Brain microvascular endothelial cell (primary cell): ENCODE data around the gene ABCA9.
"Not testable (repeated sequence)": the region's sequence is repeated elsewhere in the genome, so short reads cannot be mapped to it uniquely, and the experiment has no call there.

Source experiments
- DNase-seq: peaks from one replicate; pipeline ENCODE4 v3.0.0-alpha.2; 2020
- H3K27ac ChIP-seq: fragments of 250-450 bp; sonication (Bioruptor Pico); 2 replicates; pipeline ENCODE4 v1.5.1; 2020; ENCODE audit warnings: mild to moderate bottlenecking, moderate library complexity
- H3K27me3 ChIP-seq: fragments of 250-450 bp; sonication (Bioruptor Pico); replicated peaks from 2 replicates; pipeline ENCODE4 v1.5.1; 2020; ENCODE audit warnings: mild to moderate bottlenecking
- H3K36me3 ChIP-seq: fragments of 250-450 bp; sonication (Bioruptor Pico); replicated peaks from 2 replicates; pipeline ENCODE4 v1.5.1; 2020; ENCODE audit warnings: mild to moderate bottlenecking
- H3K4me3 ChIP-seq: 2 replicates; pipeline ENCODE4 v1.5.1; 2011; ENCODE audit warnings: low read depth, mild to moderate bottlenecking, control low read depth, low read length, moderate library complexity
- in situ Hi-C: cut with HindIII; loops from 2 replicates; pipeline ENCODE4 v1.10.0; 2017; ENCODE audit warnings: low sequenced_read_pairs, low pct_ligation_motif_present
- TF ChIP-seq, protein P1 (sequence below): IDR thresholded peaks from 2 replicates; pipeline ENCODE4 v1.5.1; 2011; ENCODE audit warnings: low read depth, mild to moderate bottlenecking, moderate library complexity, low read length, control low read depth, inconsistent platforms; ENCODE audit errors: missing control alignments

The ABCA9 gene

DNA sequence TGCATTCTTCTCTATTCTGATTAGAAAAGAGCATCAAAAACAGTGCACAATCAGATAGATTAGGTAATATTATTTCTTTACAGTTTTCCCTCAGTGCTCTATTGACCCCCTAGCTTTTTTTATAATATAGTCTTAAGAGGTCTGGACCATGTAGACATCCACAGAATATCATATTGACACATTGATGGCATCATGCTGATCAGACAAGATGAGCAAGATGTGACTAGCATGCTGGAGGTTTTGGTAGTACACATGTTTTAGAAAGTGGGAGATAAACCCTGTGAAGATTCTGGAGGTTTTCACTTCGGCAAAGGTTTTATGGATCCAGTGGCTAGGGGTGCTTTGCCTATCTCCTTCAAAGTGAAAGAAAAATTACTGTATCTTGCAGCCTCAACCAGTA lies 102.8 kb downstream of the ABCA9 start:
- Histone ChIP-seq H3K36me3 (no peaks in the 10 kb centered on the region), H3K4me3 (no peak overlapping the region), H3K27ac (no peak overlapping the region), H3K27me3 (no peaks in the 10 kb centered on the region)
- TF ChIP-seq, protein P1, sequence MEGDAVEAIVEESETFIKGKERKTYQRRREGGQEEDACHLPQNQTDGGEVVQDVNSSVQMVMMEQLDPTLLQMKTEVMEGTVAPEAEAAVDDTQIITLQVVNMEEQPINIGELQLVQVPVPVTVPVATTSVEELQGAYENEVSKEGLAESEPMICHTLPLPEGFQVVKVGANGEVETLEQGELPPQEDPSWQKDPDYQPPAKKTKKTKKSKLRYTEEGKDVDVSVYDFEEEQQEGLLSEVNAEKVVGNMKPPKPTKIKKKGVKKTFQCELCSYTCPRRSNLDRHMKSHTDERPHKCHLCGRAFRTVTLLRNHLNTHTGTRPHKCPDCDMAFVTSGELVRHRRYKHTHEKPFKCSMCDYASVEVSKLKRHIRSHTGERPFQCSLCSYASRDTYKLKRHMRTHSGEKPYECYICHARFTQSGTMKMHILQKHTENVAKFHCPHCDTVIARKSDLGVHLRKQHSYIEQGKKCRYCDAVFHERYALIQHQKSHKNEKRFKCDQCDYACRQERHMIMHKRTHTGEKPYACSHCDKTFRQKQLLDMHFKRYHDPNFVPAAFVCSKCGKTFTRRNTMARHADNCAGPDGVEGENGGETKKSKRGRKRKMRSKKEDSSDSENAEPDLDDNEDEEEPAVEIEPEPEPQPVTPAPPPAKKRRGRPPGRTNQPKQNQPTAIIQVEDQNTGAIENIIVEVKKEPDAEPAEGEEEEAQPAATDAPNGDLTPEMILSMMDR, result no peak
- in situ Hi-C loops, result no loop called here
- no peak for DNase-seq

DNA sequence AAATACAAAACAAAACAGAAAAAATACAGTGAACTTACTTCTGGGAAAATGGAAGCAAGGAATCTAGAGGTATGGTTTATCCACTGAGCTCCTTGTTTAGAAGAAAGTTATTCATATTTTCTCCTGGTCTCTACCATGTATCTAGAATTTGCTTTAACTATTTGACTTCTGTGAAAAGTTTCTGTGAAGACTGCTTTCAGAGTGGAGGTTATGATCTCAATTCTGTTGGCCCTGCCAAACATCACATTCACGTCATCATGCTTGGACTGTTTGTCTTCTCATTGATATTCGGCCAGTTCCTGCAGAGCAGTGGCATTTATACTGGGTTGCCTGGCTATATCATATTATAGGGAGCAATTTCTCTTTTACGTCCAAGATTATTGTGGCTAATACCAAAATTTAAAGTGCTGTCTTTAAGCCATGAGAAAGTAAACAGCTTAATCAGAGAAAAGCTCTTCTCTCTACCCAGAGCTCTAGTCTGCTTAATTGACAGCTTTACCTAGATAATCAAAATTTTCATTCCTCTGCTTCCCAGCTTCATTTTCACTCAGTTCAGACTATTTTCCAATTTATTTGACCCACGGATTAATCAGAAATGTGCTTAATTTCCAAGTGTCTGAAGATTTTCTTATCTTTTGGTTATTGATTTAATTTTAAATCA lies 105.4 kb downstream of the ABCA9 start, which contains the start of gene ABCA8:
ABCA8 (minus strand) TSS at position 212 of the 661 bp plus-strand sequence. CDS start 13,358 bp downstream, outside the sequence.
- DNase-seq, result peak; percentile 86
- Histone ChIP-seq H3K36me3 (no peaks in the 10 kb centered on the region), H3K4me3 (peak within 1 kb of the TSS; percentile 43), H3K27me3 (no peaks in the 10 kb centered on the region), H3K27ac (peak within 1 kb of the TSS; percentile 73)
- in situ Hi-C loops, result no loop called here
- TF ChIP-seq, protein P1, result no peak

DNA sequence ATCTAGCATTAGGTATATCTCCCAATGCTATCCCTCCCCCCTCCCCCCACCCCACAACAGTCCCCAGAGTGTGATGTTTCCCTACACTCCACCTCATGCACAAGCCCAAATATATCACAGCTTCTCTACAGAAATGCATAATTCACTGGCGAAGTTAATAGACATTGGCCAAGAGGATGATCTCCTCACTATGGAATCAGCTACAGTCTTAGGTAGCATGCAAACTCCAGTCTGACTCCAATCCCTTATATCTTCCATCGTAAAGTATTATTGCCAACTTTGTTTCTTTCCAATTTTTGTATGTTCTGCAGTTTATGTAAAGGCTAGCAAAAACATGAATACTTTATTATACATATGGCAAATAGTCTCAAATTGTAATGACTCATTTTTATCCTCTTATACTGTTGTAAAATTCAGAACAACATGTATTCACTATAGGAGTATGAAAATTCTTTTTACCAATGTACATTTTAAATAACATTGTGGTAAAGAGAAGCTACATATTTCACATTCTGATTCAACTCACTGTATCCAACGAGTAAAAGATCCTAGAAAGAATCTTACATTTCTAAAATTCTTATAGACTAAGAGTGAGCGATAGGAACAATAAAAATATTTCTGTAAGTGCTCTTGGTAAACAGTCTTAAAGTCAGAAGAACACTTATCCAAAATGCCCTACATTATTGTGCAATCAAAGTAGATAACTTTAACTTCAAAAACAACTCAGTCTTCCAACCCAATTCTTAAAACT lies 106.4 kb downstream of the ABCA9 start:
- DNase-seq, result no peak
- Histone ChIP-seq H3K27ac (peak overlapping the region; percentile 73), H3K36me3 (no peaks in the 10 kb centered on the region), H3K27me3 (no peaks in the 10 kb centered on the region), H3K4me3 (peak overlapping the region; percentile 43)
- TF ChIP-seq, protein P1, result no peak
- in situ Hi-C loops, result no loop called here

DNA sequence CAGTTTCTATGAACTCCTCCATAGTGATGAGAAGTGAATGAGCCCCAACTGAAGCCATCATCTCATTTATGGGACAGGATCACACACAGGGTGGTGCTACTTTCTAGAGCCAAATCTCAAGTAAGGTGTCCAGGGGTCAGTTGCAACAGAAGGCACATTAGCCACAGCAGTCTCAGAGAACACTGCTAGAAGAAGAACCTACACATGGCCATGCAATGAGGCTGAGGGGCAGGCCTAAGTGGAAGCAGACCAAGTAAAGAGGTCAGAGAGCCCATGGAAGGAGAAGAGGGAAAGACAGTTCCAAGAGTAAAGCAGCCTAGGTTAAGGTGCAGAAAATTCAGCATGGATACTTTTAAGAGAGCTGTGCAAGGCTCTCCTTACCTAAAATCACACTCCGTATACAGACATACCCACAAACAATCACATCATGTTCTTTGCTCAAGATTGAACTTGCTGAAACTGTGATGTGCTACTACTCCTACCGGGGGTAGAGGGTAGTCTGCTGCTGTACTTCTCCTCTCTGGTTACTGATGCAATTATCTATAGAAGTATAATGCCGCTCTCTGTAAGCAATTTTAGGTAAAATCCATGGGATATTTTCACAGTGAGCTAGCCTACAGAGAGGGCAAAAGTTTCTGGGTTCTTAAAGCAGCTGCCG lies 107.3 kb downstream of the ABCA9 start:
- no peaks in the 10 kb centered on the region for H3K27me3 ChIP-seq
- in situ Hi-C loops, result no loop called here
- H3K4me3 ChIP-seq, result peak overlapping the region; percentile 39

DNA sequence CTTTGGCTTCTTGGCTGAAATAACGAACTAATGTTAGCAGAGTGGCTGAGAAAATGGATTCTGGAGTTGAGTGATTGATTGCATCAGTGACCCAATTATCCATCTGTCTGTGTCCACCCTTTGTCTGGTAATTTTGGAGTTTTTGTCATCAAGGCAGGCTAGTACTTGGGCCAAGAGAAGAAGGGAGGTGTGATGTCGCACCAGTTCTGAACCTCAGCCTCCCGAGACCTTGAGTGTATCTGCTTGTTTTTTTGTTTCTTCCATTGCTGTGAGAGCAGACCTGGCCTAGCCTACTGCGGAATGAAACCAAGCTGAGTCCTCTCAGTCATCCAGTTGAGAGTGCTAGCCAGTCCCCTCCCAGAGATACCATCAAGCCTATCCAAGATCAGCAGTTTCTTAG lies 110.0 kb downstream of the ABCA9 start:
- in situ Hi-C loops, result no loop called here
- no peak overlapping the region for H3K4me3 ChIP-seq
- TF ChIP-seq, protein P1, result no peak
- DNase-seq, result no peak
- H3K27me3 ChIP-seq, result no peaks in the 10 kb centered on the region
- no peak overlapping the region for H3K27ac ChIP-seq
- H3K36me3 ChIP-seq, result no peaks in the 10 kb centered on the region

More for the DNA sequence above, 107.3 kb downstream of the ABCA9 start:
- no peak for DNase-seq
- Histone ChIP-seq H3K27ac (no peak overlapping the region), H3K36me3 (no peaks in the 10 kb centered on the region)
- TF ChIP-seq, protein P1, result peak; percentile 11

DNA sequence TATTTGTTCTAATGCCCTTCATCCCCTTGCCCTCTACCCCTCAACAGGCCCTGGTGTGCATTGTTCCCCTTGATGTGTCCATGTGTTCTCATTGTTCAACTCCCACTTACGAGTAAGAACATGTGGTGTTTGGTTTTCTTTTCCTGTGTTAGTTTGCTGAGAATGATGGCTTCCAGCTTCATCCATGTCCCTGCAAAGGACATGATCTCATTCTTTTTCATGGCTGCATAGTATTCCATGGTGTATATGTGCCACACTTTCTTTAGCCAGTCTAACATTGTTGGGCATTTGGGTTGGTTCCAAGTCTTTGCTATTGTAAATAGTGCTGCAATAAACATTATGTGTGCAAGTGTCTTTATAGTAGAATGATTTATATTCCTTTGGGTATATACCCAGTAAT lies 112.9 kb downstream of the ABCA9 start:
- H3K4me3 ChIP-seq, H3K27me3 ChIP-seq, H3K27ac ChIP-seq, DNase-seq, H3K36me3 ChIP-seq, in situ Hi-C loops: not testable (repeated sequence)
